ENCODE data around the gene FLG. TPM values are rescaled to one million over a fixed set of nuclear protein-coding genes. Genes with fewer than 3 reads are reported as not detected.
"Not testable (repeated sequence)": the region's sequence is repeated elsewhere in the genome, so short reads cannot be mapped to it uniquely, and the experiment has no call there.

FLG gene
- total RNA-seq, 1 experiment from 2014 or later, result not detected

GRCh38 chr1:152303139-152303872 lies 21.7 kb downstream of the FLG start:
- H3K4me3 ChIP-seq (ENCODE audit: low read depth, low read length); H3K36me3 Mint-ChIP-seq (ENCODE audit: insufficient read depth, unreplicated experiment); H3K4me1 Mint-ChIP-seq (ENCODE audit: low read depth, unreplicated experiment); H3K27ac Mint-ChIP-seq (ENCODE audit: unreplicated experiment); H3K4me1 ChIP-seq; H3K9me3 Mint-ChIP-seq (ENCODE audit: unreplicated experiment); BruUV-seq (replicated peaks); H3K27me3 Mint-ChIP-seq (ENCODE audit: insufficient read depth, unreplicated experiment); CTCF ChIA-PET; H3K27me3 ChIP-seq (replicated peaks; ENCODE audit: control insufficient read depth, insufficient read depth, low read length); DNase-seq; POLR2A ChIA-PET; H3K9me3 ChIP-seq; H3K36me3 ChIP-seq (ENCODE audit: control insufficient read depth, insufficient read depth, low read length); H3K4me3 Mint-ChIP-seq (ENCODE audit: unreplicated experiment); intact Hi-C loops (cut with micrococcal nuclease; ENCODE audit: unreplicated experiment): not testable (repeated sequence)

GRCh38 chr1:152256394-152256793 lies 68.6 kb downstream of the FLG start:
- H3K36me3 Mint-ChIP-seq (ENCODE audit: insufficient read depth, unreplicated experiment); DNase-seq; H3K9me3 Mint-ChIP-seq (ENCODE audit: unreplicated experiment); H3K4me1 ChIP-seq; H3K27me3 ChIP-seq (replicated peaks; ENCODE audit: control insufficient read depth, insufficient read depth, low read length); H3K9me3 ChIP-seq; H3K4me3 ChIP-seq (ENCODE audit: low read depth, low read length); intact Hi-C loops (cut with micrococcal nuclease; ENCODE audit: unreplicated experiment); POLR2A ChIA-PET; H3K27ac Mint-ChIP-seq (ENCODE audit: unreplicated experiment); H3K36me3 ChIP-seq (ENCODE audit: control insufficient read depth, insufficient read depth, low read length); CTCF ChIA-PET; H3K4me3 Mint-ChIP-seq (ENCODE audit: unreplicated experiment); H3K4me1 Mint-ChIP-seq (ENCODE audit: low read depth, unreplicated experiment); BruUV-seq (replicated peaks); H3K27me3 Mint-ChIP-seq (ENCODE audit: insufficient read depth, unreplicated experiment): not testable (repeated sequence)

Other genes with a start within 250 kb of the FLG start
- not detected in 2 replicates for gene TCHHL1, start 236.2 kb downstream of the FLG start, total RNA-seq (2022)
- gene TCHH, start 209.8 kb downstream of the FLG start, total RNA-seq (2022), result 0.39 and 0.54 TPM in 2 replicates
- not detected in 2 replicates for gene RPTN, start 166.0 kb downstream of the FLG start, total RNA-seq (2022)
- not detected in 2 replicates for gene HRNR, start 101.0 kb downstream of the FLG start, total RNA-seq (2022)
- gene FLG2, start 34.8 kb upstream of the FLG start, total RNA-seq (2022), result not detected in 2 replicates
- gene CRNN, start 89.0 kb upstream of the FLG start, total RNA-seq (2022), result not detected in 2 replicates
- not detected in 2 replicates for gene LCE5A, start 185.6 kb upstream of the FLG start, total RNA-seq (2022)
- gene CRCT1, start 189.2 kb upstream of the FLG start, total RNA-seq (2022), result not detected in 2 replicates
- not detected in 2 replicates for gene LCE3E, start 241.5 kb upstream of the FLG start, total RNA-seq (2022)

All from Caco-2 (cell line).